NCI-H1092 treated with DMSO at 0.1 percent for 48 hours (cell line): ENCODE measurements around the gene HIKESHI.
A peak's percentile ranks its signal among the peaks of the same experiment; 100 is the strongest.
"Not testable (repeated sequence)": the region's sequence is repeated elsewhere in the genome, so short reads cannot be mapped to it uniquely, and the experiment has no call there.

Experiments
- DNase-seq: peaks from one replicate; lab custom pipeline; 2025; lab: John Stamatoyannopoulos, UW

HIKESHI gene

GRCh38 chr11:86302092-86302793, at the start of gene HIKESHI:
Gene HIKESHI (plus strand): TSS chr11:86302240. CDS start chr11:86302449, 209 bp downstream.
- DNase-seq, result peak; percentile 98

GRCh38 chr11:86255896-86256295, 46.1 kb upstream of the HIKESHI start:
- DNase-seq, result no peak

- no peak for DNase-seq
These were observed 45.4 kb upstream of the HIKESHI start for GRCh38 chr11:86256608-86257007.

- DNase-seq, result no peak
These were observed 44.6 kb upstream of the HIKESHI start for GRCh38 chr11:86257446-86257845.

- no peak for DNase-seq
These were observed 42.3 kb upstream of the HIKESHI start for GRCh38 chr11:86259730-86260129.

- no peak for DNase-seq
These were observed 40.7 kb upstream of the HIKESHI start for GRCh38 chr11:86261328-86261727.

- DNase-seq, result no peak
These were observed 39.7 kb upstream of the HIKESHI start for GRCh38 chr11:86262387-86262786.

- no peak for DNase-seq
These were observed 37.4 kb upstream of the HIKESHI start for GRCh38 chr11:86264649-86265048.

GRCh38 chr11:86265194-86265593, 36.8 kb upstream of the HIKESHI start:
- DNase-seq, result no peak

- DNase-seq, result no peak
These were observed 32.4 kb upstream of the HIKESHI start for GRCh38 chr11:86269645-86270044.

- no peak for DNase-seq
These were observed 27.5 kb upstream of the HIKESHI start for GRCh38 chr11:86274503-86274902.

GRCh38 chr11:86274999-86275398, 27.0 kb upstream of the HIKESHI start:
- DNase-seq, result peak; percentile 40

- peak; percentile 40 for DNase-seq
These were observed 26.3 kb upstream of the HIKESHI start for GRCh38 chr11:86275493-86276370.

- DNase-seq, result no peak
These were observed 24.3 kb upstream of the HIKESHI start for GRCh38 chr11:86277741-86278140.

- no peak for DNase-seq
These were observed 23.8 kb upstream of the HIKESHI start for GRCh38 chr11:86278226-86278625.

- DNase-seq, result no peak
These were observed 22.3 kb upstream of the HIKESHI start for GRCh38 chr11:86279747-86280146.

GRCh38 chr11:86287468-86287796, 14.6 kb upstream of the HIKESHI start:
- no peak for DNase-seq

GRCh38 chr11:86288776-86289507, 13.1 kb upstream of the HIKESHI start:
- no peak for DNase-seq

GRCh38 chr11:86289508-86290280, 12.3 kb upstream of the HIKESHI start:
- DNase-seq, result not testable (repeated sequence)

- peak; percentile 32 for DNase-seq
These were observed 10.4 kb upstream of the HIKESHI start for GRCh38 chr11:86291466-86292262.
